ENCODE measurements around the gene RFX2.
A peak's percentile ranks its signal among the peaks of the same experiment; 100 is the strongest.

Gene RFX2

GRCh38 chr19:6059396-6059947 is 50.8 kb downstream of the RFX2 start:
- no peak for DNase-seq

GRCh38 chr19:6058518-6059201 is 51.6 kb downstream of the RFX2 start:
- no peak for DNase-seq

- no peak for DNase-seq
Measured at GRCh38 chr19:6057651-6058517, 52.4 kb downstream of the RFX2 start.

- DNase-seq, result no peak
Measured at GRCh38 chr19:6056801-6057650, 53.3 kb downstream of the RFX2 start.

- no peak for DNase-seq
Measured at GRCh38 chr19:6056282-6056741, 54.0 kb downstream of the RFX2 start.

- no peak for DNase-seq
Measured at GRCh38 chr19:6055013-6055795, 55.1 kb downstream of the RFX2 start.

- DNase-seq, result peak; percentile 70
Measured at GRCh38 chr19:6048793-6049405, 61.4 kb downstream of the RFX2 start.

- no peak for DNase-seq
Measured at GRCh38 chr19:6048348-6048747, 62.0 kb downstream of the RFX2 start.

GRCh38 chr19:6047741-6048251 is 62.5 kb downstream of the RFX2 start:
- no peak for DNase-seq

- DNase-seq, result no peak
Measured at GRCh38 chr19:6047256-6047655, 63.0 kb downstream of the RFX2 start.

- no peak for DNase-seq
Measured at GRCh38 chr19:6045108-6045507, 65.2 kb downstream of the RFX2 start.

GRCh38 chr19:6044056-6044805 is 66.1 kb downstream of the RFX2 start:
- no peak for DNase-seq

GRCh38 chr19:6042776-6043726 is 67.2 kb downstream of the RFX2 start:
- DNase-seq, result no peak

- no peak for DNase-seq
Measured at GRCh38 chr19:6041991-6042481, 68.3 kb downstream of the RFX2 start.

GRCh38 chr19:6041071-6041470 is 69.2 kb downstream of the RFX2 start:
- no peak for DNase-seq

GRCh38 chr19:6039566-6040225 is 70.6 kb downstream of the RFX2 start:
- DNase-seq, result no peak

- DNase-seq, result no peak
Measured at GRCh38 chr19:6038634-6039405, 71.5 kb downstream of the RFX2 start.

GRCh38 chr19:6035026-6035425 is 75.3 kb downstream of the RFX2 start:
- DNase-seq, result no peak
